MV-4-11 (cell line): ENCODE results near the gene SH2D6.
"Not testable (repeated sequence)": the region's sequence is repeated elsewhere in the genome, so short reads cannot be mapped to it uniquely, and the experiment has no call there.

Source experiments
- DNase-seq: peaks from one replicate; lab custom pipeline; 2025; lab: John Stamatoyannopoulos, UW

SH2D6 gene

GRCh38 chr2:85470850-85471800, 52.6 kb downstream of the SH2D6 start:
- DNase-seq: no peak

GRCh38 chr2:85472261-85472660, 53.7 kb downstream of the SH2D6 start:
- DNase-seq: no peak

DNA sequence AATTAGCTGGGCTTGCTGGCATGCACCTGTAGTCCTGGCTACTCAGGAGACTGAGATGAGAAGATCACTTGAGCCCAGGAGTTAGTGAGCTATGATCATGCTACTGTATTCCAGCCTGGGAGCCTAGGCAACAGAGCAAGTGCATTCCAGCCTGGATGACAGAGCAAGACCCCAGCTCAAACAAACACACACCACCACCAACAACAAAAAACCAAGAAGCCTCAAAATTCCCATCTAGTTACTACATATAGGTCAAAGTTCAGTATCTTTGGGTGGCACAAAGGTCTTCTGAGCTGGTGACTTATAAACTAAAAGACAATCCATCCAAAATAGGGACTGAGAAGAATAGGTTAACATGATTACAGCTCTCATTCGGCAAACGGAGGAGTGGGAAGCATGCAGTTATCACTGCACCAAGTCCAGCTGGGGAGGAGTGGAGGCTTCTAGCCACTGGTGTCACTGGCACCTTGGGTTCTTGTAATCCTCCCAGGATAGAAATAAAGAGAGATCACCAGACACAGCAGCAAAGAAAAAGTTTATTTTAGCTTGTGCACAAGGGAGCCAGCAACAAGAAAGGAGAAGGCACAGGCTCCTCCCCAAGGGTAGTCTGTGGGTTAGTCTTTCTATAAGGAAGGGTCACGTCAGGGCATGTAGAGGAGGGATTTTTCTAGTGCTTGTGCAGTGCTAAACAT, 57.4 kb downstream of the SH2D6 start:
- peak; percentile 37 for DNase-seq

DNA sequence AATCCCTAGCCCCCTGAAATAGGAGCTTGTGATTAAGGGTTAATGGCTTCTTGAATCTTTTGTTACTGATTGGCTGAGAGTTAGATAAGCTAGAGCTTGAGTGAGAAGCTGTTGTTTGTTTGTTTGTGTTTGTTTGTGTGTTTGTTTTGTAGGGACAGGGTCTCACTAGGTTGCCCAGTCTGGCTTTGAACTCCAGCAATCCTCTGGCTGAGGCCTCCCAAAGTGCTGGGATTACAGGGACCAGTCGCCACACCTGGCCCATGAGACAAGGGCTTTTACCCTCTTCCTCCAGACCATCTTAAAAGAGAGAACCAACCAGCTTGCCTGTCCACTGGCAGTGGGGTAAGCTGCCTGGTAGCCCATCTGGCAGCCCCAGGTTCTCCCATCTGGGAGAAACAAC, 58.1 kb downstream of the SH2D6 start:
- DNase-seq: no peak

DNA sequence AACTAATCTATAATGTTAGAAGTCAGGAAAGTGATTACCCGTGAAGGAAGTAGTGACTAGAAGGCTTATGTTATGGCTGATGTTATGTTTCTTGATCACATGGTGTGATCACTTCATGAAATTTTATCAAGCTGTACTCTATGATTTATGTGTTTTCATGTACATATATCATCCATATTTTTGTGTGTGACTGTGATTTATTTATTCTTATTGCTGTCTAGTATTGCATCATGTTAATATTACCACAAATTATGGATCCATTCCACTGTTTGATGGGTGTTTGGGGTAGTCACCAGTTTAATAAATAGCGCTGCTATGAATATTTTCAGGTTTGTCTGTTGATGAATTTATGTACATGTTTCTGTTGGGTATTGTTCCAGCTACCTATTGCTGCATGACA, 59.4 kb downstream of the SH2D6 start:
- no peak for DNase-seq

- DNase-seq: no peak
Observed at GRCh38 chr2:85481818-85482777, 63.6 kb downstream of the SH2D6 start.

DNA sequence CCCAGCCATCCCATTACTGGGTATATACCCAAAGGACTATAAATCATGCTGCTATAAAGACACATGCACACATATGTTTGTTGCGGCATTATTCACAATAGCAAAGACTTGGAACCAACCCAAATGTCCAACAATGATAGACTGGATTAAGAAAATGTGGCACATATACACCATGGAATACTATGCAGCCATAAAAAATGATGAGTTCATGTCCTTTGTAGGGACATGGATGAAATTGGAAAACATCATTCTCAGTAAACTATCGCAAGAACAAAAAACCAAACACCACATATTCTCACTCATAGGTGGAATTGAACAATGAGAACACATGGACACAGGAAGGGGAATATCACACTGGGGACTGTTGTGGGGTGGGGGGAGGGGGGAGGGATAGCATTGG, 66.1 kb downstream of the SH2D6 start:
- DNase-seq: not testable (repeated sequence)

DNA sequence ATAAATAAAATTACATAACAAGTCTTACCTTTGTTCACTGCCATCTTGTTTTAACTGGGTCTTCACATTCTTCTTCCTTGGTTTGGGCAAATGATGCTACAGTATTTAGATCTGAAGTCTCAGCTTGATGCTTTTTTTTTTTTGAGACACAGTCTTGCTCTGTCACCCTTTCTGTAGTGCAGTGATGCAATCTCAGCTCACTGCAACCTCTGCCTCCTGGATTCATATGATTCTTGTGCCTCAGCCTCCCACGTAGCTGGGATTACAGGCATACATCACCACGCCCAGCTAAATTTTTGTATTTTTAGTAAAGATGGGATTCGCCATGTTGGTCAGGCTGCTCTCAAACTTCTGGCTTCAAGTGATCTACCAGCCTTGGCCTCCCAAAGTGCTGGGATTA, 67.3 kb downstream of the SH2D6 start:
- DNase-seq: no peak
